Aorta (tissue), 5 donors: ENCODE results near the gene ATP2A3. TPM values are rescaled to one million over a fixed set of nuclear protein-coding genes. Genes with fewer than 3 reads are reported as not detected.

Source experiments
- ATAC-seq: fragments of 200-7000 bp; cut with Tn5 transposase; one replicate; pipeline ENCODE4 v1.9.1; 2022; ENCODE audit warnings: moderate library complexity; ENCODE audit not compliant: low FRiP score
- DNase-seq, 2 donors: peaks; one replicate each; pipeline ENCODE4 v3.0.0-alpha.2; 2020
- H3K27ac ChIP-seq, 2 donors: one replicate each; pipeline ENCODE4 v1.5.1; 2013; ENCODE audit warnings: low read length in 2 of 2, mild to moderate bottlenecking in 2 of 2, moderate library complexity in 2 of 2, control low read depth in 1 of 2, inconsistent platforms in 1 of 2, low read depth in 1 of 2
- H3K27me3 ChIP-seq, 2 donors: one replicate each; pipeline ENCODE4 v1.6.1; 2013; ENCODE audit warnings: control low read depth in 1 of 2, low read length in 1 of 2, mild to moderate bottlenecking in 1 of 2, moderate library complexity in 1 of 2; ENCODE audit not compliant: insufficient read depth in 2 of 2, control insufficient read depth in 1 of 2
- H3K36me3 ChIP-seq, 2 donors: one replicate each; pipeline ENCODE4 v1.6.1; 2013; ENCODE audit warnings: control low read depth in 1 of 2, low read length in 1 of 2, mild to moderate bottlenecking in 1 of 2; ENCODE audit not compliant: insufficient read depth in 2 of 2, control insufficient read depth in 1 of 2
- H3K4me1 ChIP-seq, 2 donors: one replicate each; pipeline ENCODE4 v1.6.1; 2013; ENCODE audit warnings: low read length in 2 of 2, control low read depth in 1 of 2, mild to moderate bottlenecking in 1 of 2, moderate library complexity in 1 of 2; ENCODE audit not compliant: insufficient read depth in 2 of 2, control insufficient read depth in 1 of 2
- H3K4me3 ChIP-seq, 2 donors: one replicate each; pipeline ENCODE4 v1.5.1; 2013; ENCODE audit warnings: low read length in 2 of 2, control low read depth in 1 of 2, mild to moderate bottlenecking in 1 of 2
- H3K9me3 ChIP-seq: one replicate; pipeline ENCODE4 v1.6.1; 2013; ENCODE audit warnings: mild to moderate bottlenecking, low read length; ENCODE audit not compliant: control insufficient read depth
- WGBS, 2 donors: extraction: QIAGEN DNeasy Blood & Tissue Kit; methylation state at CpG; one replicate each; pipeline ENCODE4 v1.1.7; 2013; 5-methylcytosine and 5-hydroxymethylcytosine counted together
- intact Hi-C, 2 donors: fragments of 100-400 bp; cut with DNase I; formaldehyde crosslinking; loops; one replicate each; pipeline versions ENCODE4 v1.14.2 to v1.15.0; 2022
- polyA plus RNA-seq, 2 donors: library from polyadenylated mRNA; stranded (reverse); fragments of 200-250 nt; gene quantifications; one replicate each; pipeline ENCODE4 v1.2.3, GENCODE V29; 2013
- total RNA-seq, 2 donors: library from RNA; stranded (reverse); fragmentation: NEBNext Ultra II Directional; extraction: Animal tissue kit (Norgen Biotek cat#: 25700); gene quantifications; one replicate each; pipeline ENCODE4 v1.2.1, GENCODE V29; 2021
- donor health status: healthy with polysubstance abuse.
- donor health status: Bipolar disorder and iron deficiency.
- donor health status: DM: no; HTN: no; CAD: no.
- donor health status: DM: no; HTN: no; CAD: no.
- donor health status: DM: yes; HTN: yes; CAD: no.

The ATP2A3 gene
- total and polyA plus RNA-seq, 4 donors, result 7.5 to 88.7 (median 30.4) TPM

- intact Hi-C loops, result no loop called here
- Histone ChIP-seq H3K4me1 (no peaks in the 10 kb centered on the region), H3K27ac (no peak overlapping the region), H3K9me3 (no peaks in the 10 kb centered on the region), H3K4me3 (no peak overlapping the region), H3K36me3 (no peaks in the 10 kb centered on the region), H3K27me3 (no peaks in the 10 kb centered on the region)
- WGBS, 2 donors, result 90 to 95% methylated on average over 10 of the region's 10 CpGs
- DNase-seq, result peak in 1 of 2 donors; percentile 68
- ATAC-seq, result no peak
Measured at GRCh38 chr17:3886776-3887175, 77.5 kb downstream of the ATP2A3 start.

GRCh38 chr17:3885970-3886369 is 78.3 kb downstream of the ATP2A3 start:
- H3K27me3 ChIP-seq, result no peaks in the 10 kb centered on the region
- no peaks in the 10 kb centered on the region for H3K4me1 ChIP-seq
- no peaks in the 10 kb centered on the region for H3K9me3 ChIP-seq
- DNase-seq (no peak), ATAC-seq (no peak)
- intact Hi-C loops, result no loop called here
- 81 to 88% methylated on average over 4 of the region's 4 CpGs for WGBS, 2 donors
- H3K4me3 ChIP-seq, result no peak overlapping the region
- H3K36me3 ChIP-seq, result no peaks in the 10 kb centered on the region
- H3K27ac ChIP-seq, result no peak overlapping the region

- ATAC-seq (no peak), DNase-seq (no peak)
- Histone ChIP-seq H3K36me3 (no peaks in the 10 kb centered on the region), H3K4me3 (no peak overlapping the region), H3K9me3 (no peaks in the 10 kb centered on the region), H3K4me1 (no peaks in the 10 kb centered on the region), H3K27me3 (no peaks in the 10 kb centered on the region), H3K27ac (no peak overlapping the region)
- intact Hi-C loops, result no loop called here
- WGBS, 2 donors, result 55 to 61% methylated on average over 13 to 14 of the region's 14 CpGs
Measured at GRCh38 chr17:3885271-3885670, 79.0 kb downstream of the ATP2A3 start.

- DNase-seq, result no peak
- H3K4me1 ChIP-seq, result no peaks in the 10 kb centered on the region
Measured at GRCh38 chr17:3884188-3884587, 80.0 kb downstream of the ATP2A3 start.

GRCh38 chr17:3882276-3882675 is 82.0 kb downstream of the ATP2A3 start:
- intact Hi-C loops, result no loop called here
- H3K4me1 ChIP-seq, result no peaks in the 10 kb centered on the region
- WGBS, 2 donors, result 79 to 80% methylated on average over 4 of the region's 4 CpGs
- H3K9me3 ChIP-seq, result no peaks in the 10 kb centered on the region
- no peaks in the 10 kb centered on the region for H3K36me3 ChIP-seq
- H3K27me3 ChIP-seq, result no peaks in the 10 kb centered on the region
- DNase-seq (no peak), ATAC-seq (no peak)
- no peak overlapping the region for H3K27ac ChIP-seq
- H3K4me3 ChIP-seq, result no peak overlapping the region

More at GRCh38 chr17:3884188-3884587, 80.0 kb downstream of the ATP2A3 start:
- Histone ChIP-seq H3K36me3 (no peaks in the 10 kb centered on the region), H3K27ac (no peak overlapping the region), H3K4me3 (no peak overlapping the region), H3K9me3 (no peaks in the 10 kb centered on the region), H3K27me3 (no peaks in the 10 kb centered on the region)
- 94 to 98% methylated on average over 12 of the region's 12 CpGs for WGBS, 2 donors
- no peak for ATAC-seq
- intact Hi-C loops, result no loop called here

GRCh38 chr17:3880983-3881382 is 83.3 kb downstream of the ATP2A3 start:
- H3K27ac ChIP-seq, result no peak overlapping the region

GRCh38 chr17:3879591-3880417 is 84.4 kb downstream of the ATP2A3 start:
- no peak for DNase-seq
- Histone ChIP-seq H3K27ac (no peak overlapping the region), H3K4me1 (no peaks in the 10 kb centered on the region), H3K27me3 (no peaks in the 10 kb centered on the region), H3K36me3 (no peaks in the 10 kb centered on the region), H3K9me3 (no peaks in the 10 kb centered on the region), H3K4me3 (no peak overlapping the region)
- ATAC-seq, result no peak
- intact Hi-C loops, result no loop called here
- WGBS, 2 donors, result 43 to 52% methylated on average over 25 of the region's 25 CpGs

More at GRCh38 chr17:3880983-3881382, 83.3 kb downstream of the ATP2A3 start:
- H3K4me1 ChIP-seq, result no peaks in the 10 kb centered on the region
- ATAC-seq (no peak), DNase-seq (no peak)
- H3K27me3 ChIP-seq, result no peaks in the 10 kb centered on the region
- intact Hi-C loops, result no loop called here
- no peaks in the 10 kb centered on the region for H3K9me3 ChIP-seq
- H3K4me3 ChIP-seq, result no peak overlapping the region
- no peaks in the 10 kb centered on the region for H3K36me3 ChIP-seq
- 93% methylated on average over 7 of the region's 7 CpGs for WGBS, 2 donors

GRCh38 chr17:3879186-3879585 is 85.1 kb downstream of the ATP2A3 start:
- Histone ChIP-seq H3K36me3 (no peaks in the 10 kb centered on the region), H3K9me3 (no peaks in the 10 kb centered on the region), H3K27ac (no peak overlapping the region), H3K4me3 (no peak overlapping the region), H3K27me3 (no peaks in the 10 kb centered on the region), H3K4me1 (no peaks in the 10 kb centered on the region)
- intact Hi-C loops, result no loop called here
- ATAC-seq (no peak), DNase-seq (peak in 1 of 2 donors; percentile 65)
- WGBS, 2 donors, result 7 to 9% methylated on average over 5 of the region's 5 CpGs

DNA sequence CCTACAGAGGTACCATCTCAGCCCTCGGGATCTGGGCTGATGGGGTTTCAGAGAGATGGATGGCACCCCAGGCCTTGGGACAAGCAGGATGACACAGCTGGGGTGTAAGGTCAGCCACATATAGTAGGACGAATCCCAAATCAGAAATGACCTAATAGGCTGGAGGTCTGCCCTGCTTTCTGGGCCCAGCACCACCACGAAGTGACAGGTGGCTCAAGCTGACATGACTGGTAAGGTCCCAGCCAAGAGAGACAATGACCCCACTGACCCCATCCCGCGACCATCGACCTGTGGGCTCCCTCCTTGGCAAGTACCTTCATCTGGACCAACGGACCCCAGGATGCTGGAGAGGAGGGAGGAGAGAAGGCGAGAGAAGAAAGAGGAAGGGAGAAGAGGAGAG is 87.0 kb downstream of the ATP2A3 start:
- peak in 1 of 2 donors; percentile 22 for DNase-seq
- Histone ChIP-seq H3K4me1 (no peaks in the 10 kb centered on the region), H3K36me3 (no peaks in the 10 kb centered on the region), H3K4me3 (no peak overlapping the region), H3K27ac (no peak overlapping the region), H3K27me3 (no peaks in the 10 kb centered on the region), H3K9me3 (no peaks in the 10 kb centered on the region)
- intact Hi-C loops, result no loop called here
- WGBS, 2 donors, result 59 to 69% methylated on average over 8 of the region's 8 CpGs
- no peak for ATAC-seq
